Measurements from ENCODE around the gene P2RY6. TPM values are rescaled to one million over a fixed set of nuclear protein-coding genes. Genes with fewer than 3 reads are reported as not detected.

The P2RY6 gene
- total RNA-seq, 6 experiments from 2014 or later = 0.54 to 2.4 (median 1.9) TPM

GRCh38 chr11:73226297-73227006 is 45.7 kb upstream of the P2RY6 start:
- Mint-ChIP-seq H3K4me3 (no peak overlapping the region), H3K9me3 (no peaks in the 10 kb centered on the region), H3K36me3 (ENCODE audit: low read depth) (no peaks in the 10 kb centered on the region), H3K27ac (no peak overlapping the region), H3K4me1 (ENCODE audit: low read depth) (no peaks in the 10 kb centered on the region), H3K27me3 (ENCODE audit: insufficient read depth) (peaks cover 10% of the 10 kb centered on the region)
- no peak for DNase-seq
- no peak for TF ChIP-seq CTCF (IDR thresholded peaks at IDR 0.05)

GRCh38 chr11:73227571-73228211 is 44.4 kb upstream of the P2RY6 start:
- H3K27me3 Mint-ChIP-seq (ENCODE audit: insufficient read depth) = peaks cover 6% of the 10 kb centered on the region
- DNase-seq = no peak
- no peak for TF ChIP-seq CTCF (IDR thresholded peaks at IDR 0.05)
- H3K27ac Mint-ChIP-seq = no peak overlapping the region
- no peaks in the 10 kb centered on the region for H3K4me1 Mint-ChIP-seq (ENCODE audit: low read depth)
- no peaks in the 10 kb centered on the region for H3K9me3 Mint-ChIP-seq
- no peak overlapping the region for H3K4me3 Mint-ChIP-seq
- no peaks in the 10 kb centered on the region for H3K36me3 Mint-ChIP-seq (ENCODE audit: low read depth)

- H3K36me3 Mint-ChIP-seq (ENCODE audit: low read depth) = no peaks in the 10 kb centered on the region
- H3K27me3 Mint-ChIP-seq (ENCODE audit: insufficient read depth) = peaks cover 6% of the 10 kb centered on the region
- no peak overlapping the region for H3K4me3 Mint-ChIP-seq
- TF ChIP-seq CTCF (IDR thresholded peaks at IDR 0.05) = no peak
- no peak for DNase-seq
- no peak overlapping the region for H3K27ac Mint-ChIP-seq
- no peaks in the 10 kb centered on the region for H3K9me3 Mint-ChIP-seq
- no peaks in the 10 kb centered on the region for H3K4me1 Mint-ChIP-seq (ENCODE audit: low read depth)
Observed at GRCh38 chr11:73228268-73229134, 43.6 kb upstream of the P2RY6 start.

GRCh38 chr11:73229321-73229895 is 42.7 kb upstream of the P2RY6 start:
- Mint-ChIP-seq H3K36me3 (ENCODE audit: low read depth) (no peaks in the 10 kb centered on the region), H3K9me3 (no peaks in the 10 kb centered on the region), H3K4me1 (ENCODE audit: low read depth) (no peaks in the 10 kb centered on the region), H3K27me3 (ENCODE audit: insufficient read depth) (peaks cover 6% of the 10 kb centered on the region), H3K27ac (no peak overlapping the region), H3K4me3 (no peak overlapping the region)
- TF ChIP-seq CTCF (IDR thresholded peaks at IDR 0.05) = no peak
- no peak for DNase-seq

All from HFFc6 (cell line).